RPMI7951 (cell line): Measurements from ENCODE around the gene MYRF. TPM values are rescaled to one million over a fixed set of nuclear protein-coding genes. Genes with fewer than 3 reads are reported as not detected.

Source experiments
- DNase-seq: peaks from one replicate; pipeline ENCODE4 v3.0.0-alpha.2; 2012; ENCODE audit warnings: low read depth
- total RNA-seq: library from RNA; depleted of rRNA; stranded (reverse); fragments of >200 nt; shearing (Covaris generic); gene quantifications from 2 replicates; pipeline ENCODE4 v1.2.3, GENCODE V29; 2014

MYRF gene
- total RNA-seq, 1 experiment from 2014 or later, result 0.12 TPM

DNA sequence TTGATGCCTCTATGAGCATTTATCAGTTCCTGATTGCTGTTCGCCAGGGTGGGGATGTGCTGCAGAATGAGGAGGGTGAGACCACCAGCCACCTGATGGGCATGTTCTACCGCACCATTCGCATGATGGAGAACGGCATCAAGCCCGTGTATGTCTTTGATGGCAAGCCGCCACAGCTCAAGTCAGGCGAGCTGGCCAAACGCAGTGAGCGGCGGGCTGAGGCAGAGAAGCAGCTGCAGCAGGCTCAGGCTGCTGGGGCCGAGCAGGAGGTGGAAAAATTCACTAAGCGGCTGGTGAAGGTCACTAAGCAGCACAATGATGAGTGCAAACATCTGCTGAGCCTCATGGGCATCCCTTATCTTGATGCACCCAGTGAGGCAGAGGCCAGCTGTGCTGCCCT, 43.0 kb downstream of the MYRF start:
- DNase-seq, result no peak

DNA sequence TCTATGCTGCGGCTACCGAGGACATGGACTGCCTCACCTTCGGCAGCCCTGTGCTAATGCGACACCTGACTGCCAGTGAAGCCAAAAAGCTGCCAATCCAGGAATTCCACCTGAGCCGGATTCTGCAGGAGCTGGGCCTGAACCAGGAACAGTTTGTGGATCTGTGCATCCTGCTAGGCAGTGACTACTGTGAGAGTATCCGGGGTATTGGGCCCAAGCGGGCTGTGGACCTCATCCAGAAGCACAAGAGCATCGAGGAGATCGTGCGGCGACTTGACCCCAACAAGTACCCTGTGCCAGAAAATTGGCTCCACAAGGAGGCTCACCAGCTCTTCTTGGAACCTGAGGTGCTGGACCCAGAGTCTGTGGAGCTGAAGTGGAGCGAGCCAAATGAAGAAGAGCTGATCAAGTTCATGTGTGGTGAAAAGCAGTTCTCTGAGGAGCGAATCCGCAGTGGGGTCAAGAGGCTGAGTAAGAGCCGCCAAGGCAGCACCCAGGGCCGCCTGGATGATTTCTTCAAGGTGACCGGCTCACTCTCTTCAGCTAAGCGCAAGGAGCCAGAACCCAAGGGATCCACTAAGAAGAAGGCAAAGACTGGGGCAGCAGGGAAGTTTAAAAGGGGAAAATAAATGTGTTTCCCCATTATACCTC, 43.6 kb downstream of the MYRF start:
- no peak for DNase-seq

DNA sequence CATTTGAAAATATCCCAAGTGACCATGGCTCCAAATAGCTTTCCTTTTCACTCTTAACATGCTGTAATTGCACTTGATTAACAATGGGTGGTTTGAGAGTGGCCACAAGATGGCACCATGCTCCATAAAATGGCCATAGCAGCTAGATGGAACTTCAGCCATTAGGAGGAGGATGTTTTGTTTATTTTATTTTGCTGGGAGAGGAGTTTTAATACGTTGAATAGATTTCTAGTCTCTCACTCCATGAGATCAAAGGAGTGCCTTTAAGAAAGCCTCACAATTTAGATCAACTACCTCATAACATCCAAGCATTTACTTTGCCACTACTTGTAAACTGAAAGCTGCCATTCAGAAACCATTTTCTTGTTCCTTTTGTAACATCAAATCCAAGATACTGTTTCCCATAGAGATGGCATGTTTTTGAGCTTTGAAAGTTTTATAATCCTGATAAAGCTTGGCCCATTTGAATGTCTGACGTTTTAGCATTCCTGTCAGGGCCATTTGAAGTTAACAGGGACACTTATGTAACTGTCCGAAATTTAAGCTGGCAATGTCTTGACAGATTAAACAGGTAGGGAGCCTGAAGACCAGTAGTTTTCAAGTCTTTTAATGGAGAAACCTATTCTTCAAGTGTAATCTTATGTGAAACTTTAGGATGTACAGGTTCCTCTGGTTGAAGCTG, 45.0 kb downstream of the MYRF start:
- peak; percentile 78 for DNase-seq

DNA sequence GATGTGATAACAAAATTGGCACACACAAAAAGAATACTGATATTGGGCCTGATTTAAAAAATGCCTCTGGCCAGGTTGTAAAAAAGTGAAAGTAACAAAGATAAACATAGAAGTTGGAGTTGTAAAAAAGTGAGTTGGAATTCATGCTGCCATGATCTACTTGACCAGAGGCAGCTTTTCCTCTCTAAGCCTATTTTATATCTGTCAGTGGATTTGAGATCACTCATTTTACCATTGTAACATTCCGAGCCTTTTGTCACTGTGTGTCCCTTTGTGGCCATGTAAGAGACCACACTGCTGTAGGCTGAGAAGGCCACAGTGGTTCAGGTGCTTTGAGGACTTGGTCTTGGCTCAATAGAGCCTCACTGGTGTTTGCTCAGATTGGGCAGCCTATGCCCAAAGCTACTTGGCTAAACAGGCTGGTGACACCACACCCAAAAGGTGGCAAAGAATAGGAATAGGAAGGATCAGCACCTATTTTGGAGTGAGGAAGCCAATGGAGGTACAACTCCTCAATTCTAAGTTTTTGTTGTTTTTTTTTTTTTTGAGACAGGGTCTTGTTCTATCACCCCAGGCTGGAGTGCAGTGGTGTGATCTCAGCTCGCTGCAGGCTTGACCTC, 47.3 kb downstream of the MYRF start:
- no peak for DNase-seq

DNA sequence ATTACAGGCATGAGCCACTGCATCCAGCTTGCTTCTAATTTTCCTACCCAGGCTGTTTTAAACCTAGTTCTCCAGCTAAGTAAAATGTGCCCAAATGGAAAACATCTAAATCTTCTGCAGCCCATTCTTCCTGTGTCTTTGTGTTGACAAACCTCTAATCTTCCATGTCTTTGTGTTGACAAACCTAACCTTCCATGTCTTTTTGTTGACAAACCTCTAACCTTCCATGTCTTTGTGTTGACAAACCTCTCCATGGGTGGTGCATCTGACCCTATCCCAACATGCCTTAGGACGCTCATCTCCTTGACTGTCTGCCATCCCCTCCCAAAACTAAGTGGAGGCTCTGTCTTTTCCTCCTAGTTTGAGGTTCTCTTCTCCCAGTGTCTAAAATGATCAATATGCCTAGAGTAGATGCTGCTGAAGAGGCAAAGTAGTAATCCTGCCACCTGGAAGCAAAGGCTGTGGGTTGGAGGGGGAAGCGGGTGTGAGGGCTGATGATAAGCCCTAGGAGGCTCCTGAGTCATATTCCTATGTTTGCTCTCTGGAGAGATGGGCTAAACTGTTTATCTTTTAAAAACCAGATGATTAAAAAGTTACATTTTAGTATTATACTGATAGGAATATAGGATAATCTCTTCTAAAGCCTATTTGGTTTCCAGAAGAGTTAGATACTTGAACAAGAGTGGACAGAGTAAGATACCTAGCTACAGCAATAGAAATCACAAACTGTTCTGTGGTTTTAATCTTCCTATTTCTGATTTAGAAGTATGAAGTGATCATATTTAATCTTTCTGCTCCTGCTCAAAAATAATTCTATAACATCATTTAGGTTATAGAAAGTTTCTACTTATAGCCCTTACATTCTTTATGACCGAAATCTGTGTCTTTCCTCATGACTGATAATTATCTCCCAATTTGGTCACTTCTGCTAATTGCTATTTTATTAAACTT, 48.2 kb downstream of the MYRF start:
- DNase-seq, result no peak

DNA sequence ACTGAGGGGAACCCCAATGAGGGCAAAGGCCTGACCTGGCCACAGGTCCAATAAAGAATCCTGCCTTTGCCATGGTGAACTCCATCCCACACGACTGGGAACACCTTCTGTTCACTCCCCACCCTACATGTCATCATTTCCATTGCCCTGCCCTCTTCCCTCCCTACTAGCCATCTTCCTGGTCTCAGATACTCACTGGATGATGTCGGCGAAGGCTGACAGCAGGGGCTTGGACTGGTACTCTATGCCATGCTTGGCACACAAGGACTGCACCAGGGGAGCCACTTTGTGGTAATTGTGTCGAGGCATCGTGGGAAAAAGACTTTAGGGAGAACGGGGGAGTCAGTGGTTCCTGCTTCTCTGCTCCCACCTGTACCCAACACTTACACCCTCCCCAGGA, 50.2 kb downstream of the MYRF start:
- no peak for DNase-seq

DNA sequence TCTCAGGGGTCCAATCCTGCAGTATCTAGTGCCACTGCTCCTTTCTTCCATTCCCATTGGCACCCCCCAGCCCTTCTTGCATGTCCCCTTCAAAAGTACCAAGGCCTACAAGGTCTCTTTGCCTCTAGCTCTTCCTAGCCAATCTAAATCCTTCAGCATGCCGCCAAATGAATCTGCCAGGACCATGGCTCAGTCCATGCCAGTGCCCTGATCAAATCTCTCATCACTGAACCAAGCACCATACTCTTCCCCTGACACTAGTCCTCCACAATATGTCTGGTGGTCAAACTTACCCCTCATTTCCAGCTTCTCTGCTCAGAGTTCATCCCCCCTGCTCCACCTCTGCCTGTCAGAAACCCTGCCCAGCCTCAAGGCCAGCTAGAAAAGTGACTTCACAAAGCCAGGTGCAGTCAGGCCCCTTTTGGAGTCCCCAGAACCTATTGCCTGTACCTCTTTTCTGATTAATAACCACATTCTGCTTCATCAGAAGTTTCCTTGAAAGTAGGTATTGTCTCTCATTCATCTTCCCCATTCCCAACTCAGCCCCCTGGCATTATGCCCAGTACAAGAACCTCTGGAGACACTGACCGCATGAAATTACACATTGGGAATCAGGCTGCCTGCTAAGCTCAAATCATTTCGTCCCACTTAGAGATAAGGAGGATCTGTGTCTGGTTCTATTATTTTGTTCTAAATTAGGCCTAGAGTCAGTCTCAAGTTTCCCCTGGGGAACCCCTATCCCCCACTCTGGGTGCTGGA, 51.6 kb downstream of the MYRF start:
- no peak for DNase-seq

DNA sequence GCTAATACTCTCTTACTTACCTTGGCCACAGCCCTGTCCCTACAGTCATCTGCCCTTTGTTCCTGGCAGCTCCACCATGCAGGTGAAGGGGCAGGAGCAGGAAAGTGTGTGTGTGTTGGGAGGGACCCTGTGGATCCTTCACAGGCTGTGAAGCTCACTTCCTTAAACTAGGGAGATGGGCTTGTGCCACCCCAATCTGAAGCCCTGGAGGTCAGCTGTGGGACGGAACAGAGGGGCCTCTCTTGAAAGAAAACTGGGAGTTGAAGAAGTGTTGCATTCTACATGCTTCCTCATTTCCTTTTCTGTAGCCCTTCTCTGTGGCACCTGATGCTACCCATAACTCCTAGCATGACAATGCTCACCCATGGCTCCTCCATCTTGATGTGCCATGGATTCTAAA, 52.7 kb downstream of the MYRF start:
- DNase-seq, result no peak

DNA sequence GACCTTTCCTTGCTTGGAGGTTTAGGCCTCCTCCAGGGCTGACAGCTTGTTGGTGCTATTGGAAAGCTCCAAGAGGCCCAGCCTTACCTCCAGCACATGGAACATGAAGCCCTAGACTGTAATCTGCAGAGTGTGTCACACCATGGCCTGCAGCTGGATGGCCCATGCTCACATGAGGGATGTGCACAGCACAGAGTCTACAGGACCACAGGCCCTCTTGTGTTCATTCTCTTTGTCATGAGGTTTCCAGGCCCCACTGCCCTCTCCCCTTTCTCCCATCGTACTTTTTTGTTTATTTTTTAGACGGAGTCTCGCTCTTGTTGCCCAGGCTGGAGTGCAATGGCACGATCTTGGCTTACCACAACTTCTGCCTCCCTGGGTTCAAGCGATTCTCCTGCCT, 54.3 kb downstream of the MYRF start:
- DNase-seq, result no peak

DNA sequence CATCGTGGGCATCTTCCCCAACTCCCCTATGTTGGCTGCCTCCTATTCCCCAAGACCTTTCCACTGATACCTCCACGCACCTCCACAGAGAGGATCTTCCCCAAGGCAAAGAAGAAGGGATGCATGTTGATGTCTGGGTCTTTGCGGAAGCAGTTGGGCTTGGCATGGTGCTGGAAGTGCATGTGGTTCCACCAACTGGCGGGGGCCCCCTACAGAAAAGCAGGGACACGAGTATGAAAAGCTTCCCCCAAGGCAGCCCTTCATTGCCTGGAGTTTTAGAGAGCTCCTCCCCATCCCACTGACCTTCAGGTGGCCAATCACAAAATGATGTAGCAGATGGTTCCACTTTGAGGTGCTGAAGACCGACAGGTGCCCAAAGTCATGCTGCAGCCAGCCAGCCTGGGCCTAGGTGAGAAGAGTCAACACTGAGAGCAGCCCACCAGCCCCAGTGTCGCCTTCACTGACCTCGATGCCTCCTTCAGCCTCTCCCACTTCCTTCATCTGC, 58.3 kb downstream of the MYRF start:
- DNase-seq, result no peak

DNA sequence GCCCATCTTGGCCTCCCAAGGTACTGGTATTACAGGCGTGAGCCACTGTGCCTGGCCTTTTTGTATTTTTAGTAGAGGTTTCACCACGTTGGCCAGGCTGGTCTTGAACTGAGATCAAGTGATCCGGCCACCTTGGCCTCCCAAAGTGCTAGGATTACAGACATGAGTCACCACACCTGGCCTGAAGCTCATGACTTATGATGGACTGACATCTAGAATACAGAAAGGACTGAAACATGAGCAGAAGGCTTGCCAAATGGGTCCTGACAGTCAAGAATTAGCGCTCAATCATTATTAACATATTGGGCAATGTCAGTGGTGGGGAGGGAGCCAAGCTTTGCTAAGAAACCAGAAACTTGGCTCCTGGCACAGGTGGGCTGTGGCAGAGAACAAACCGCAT, 59.4 kb downstream of the MYRF start:
- no peak for DNase-seq

DNA sequence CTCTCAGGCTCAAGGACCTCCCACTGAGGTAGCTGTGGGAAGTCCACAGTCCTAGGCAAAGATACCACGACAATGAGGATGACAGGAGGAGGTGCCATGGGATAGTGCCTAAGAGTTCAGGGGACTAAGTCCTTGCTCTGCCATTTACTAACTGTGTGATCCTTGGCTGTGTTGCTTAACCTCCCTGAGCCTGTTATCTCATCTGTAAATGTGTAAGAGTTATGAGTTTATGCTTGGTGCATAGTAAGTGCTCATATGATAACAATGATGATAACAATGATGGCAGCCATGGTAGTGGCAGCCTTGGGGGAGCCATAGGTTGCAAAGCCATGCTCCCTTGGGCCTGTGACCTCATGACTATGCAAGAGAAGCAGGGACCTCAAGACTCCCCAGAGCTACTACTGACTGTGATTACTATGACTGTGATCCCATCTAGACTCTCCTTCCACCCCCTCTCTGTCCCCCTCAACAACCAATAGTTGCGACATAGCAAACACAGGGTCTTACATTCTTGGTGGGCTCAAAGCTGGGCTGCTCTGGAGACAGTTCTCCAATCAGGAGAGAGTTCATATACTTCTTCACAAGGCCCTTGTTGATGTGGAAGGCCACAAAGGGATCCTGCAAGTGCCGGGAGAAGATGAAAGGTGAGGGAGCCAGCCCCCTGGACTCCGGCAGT, 60.4 kb downstream of the MYRF start:
- DNase-seq, result no peak

DNA sequence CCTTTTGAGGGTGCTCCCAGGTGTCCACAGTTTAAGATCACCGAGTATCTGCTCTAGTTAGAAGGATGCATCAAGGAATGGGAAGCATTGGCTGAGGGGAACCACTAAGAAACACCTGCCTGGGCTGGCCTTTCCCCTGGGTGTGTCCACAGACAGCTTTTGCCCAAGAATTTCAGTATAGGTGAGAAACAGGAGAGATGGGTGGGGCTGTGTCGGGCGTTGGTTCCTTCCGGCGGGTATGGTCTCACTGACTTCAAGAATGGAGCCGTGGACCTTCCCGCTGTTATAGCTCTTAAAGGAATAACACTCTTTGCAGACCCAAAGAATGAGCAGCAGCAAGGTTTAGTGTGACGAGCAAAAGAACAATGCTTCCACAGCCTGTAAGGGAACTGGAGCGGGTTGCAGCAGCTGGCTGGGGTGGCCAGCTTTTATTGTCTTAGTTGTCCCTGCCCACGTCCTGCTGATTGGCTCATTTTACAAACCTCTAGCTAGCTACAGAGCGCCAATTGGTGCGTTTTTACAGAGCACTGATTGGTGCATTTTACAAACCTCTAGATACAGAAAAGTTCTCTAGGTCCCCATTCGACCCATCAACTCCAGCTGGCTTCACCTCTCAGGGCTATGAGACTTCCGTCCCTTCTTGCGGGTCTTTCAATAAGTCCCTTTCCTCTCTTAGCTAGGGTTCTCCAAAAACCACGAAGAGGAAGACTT, 62.0 kb downstream of the MYRF start:
- DNase-seq, result peak; percentile 51

DNA sequence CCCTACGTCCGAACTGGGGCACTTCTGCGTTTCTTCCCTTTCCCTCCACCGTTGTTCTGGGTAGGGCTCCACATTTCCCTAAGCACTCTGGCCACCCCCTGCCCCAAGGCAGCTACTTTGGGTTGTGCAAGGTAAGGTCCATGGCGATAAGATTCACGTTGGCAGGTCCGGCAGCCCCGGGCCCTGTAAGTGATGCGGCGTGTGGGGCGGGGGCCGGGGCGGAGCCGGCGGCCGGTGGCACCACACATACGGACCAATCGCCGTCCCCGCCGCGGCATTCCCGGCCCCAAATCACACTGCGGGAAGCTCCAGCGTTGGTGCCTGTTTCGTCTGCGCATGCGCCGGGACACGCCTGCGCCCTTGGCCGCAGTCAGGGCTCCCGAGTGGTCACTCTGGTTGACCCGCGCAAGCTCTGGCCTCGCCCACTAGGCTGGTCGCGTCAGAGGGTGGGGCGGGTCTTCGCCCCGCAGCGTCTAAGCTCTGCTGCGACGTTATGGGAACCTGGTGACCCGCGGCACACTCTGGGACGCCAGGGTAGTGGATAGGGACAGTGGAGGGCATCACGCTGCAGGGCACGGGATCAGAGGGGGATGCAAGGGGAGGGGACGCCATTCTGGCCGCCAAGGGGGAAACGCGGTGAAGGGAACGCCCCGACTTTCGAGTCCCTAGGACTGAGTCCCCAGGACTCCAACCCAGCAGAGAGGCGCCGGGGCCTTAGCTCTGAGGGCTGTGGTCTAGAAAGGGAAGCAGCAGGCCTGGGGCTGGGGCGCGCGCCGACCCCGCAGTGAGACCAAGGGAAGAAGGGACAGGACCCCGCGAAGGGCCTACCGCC, 62.7 kb downstream of the MYRF start:
- DNase-seq, result peak; percentile 96

DNA sequence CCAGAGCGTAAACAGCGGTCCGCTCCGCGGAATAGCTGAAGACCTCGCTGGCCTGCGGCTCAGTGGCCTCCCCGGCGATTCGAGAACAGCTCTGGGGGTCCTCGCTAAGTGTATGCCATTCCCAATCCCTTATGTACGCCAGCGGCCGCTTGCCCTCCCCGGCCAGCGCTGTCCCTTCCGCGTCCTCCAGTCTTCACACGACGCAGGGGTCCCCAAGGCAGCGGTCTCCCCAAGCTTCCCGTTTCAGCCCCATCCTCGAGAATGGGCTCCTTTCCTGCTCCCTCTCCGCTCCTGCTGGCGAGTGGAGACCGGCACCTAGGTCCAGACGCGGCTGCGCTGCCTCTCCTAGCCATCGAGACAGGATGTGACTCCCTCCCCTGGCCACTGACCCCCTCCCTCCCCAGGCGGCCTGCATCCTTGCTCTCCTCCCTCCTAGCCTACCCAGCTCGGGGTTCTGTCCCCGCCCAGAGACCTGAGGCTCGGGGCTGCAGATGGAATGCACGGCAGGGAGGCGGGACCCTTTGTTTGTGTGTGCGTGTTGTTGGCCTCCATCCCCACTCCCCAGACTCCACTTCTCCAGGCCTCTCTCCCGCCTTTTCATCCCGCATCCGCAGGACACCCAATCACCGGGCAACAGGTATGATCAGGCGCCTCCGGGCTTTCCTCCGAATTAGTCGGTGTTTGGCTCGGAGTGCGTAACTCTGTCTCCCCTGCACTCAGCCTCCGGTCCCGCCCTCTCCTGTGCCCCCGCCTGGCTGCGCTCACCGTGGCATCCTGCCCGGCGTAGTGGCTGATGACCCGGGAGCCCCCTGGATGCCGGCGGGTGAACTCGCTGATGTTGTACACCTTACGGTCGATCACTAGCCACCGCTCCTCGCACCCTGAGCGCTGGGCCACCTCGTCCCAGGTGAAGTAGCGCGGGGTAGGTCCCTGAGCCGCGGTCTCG, 63.6 kb downstream of the MYRF start:
- DNase-seq, result peak; percentile 84

DNA sequence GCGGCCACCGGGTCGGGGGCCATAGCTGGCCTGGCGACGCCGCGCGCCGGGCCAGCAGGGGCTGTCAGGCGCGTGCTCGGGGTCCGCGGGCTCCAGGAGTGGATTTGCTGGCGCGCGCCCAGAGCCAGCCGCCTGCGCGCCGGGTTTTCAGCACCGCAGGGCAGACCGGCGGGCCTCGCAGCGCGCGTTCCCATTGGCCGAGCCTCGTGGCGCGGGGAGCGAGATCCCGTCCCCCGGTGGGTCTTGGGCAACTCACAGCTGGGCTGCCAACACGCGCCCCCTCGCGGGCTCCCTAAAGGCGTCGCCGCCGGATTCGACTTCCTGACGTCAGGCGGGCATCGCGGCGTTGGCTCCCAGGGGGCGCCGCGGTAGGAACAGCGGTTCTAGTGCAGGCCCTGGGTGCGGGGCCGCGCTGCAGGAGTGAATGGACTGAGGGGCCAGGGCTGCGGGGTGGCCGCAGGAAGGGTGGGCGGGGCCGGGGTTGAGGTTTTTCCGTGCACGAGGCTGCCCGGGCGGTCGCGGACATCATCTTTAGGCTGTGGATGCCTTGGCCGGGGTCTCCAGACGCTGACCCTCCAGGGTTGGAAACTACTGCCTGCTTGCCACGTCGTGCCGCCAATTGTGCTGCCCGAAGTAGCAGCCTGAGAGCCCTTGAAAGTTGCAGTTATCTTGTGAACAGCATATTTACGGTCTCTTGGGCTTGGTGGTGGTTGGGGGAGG, 64.5 kb downstream of the MYRF start, which contains the start of gene FADS1:
Gene FADS1 (minus strand): TSS at position 268 of the 720 bp plus-strand sequence. CDS start 74 bp downstream, at position 194.
- DNase-seq, result peak; percentile 89
